Loucy (cell line): ENCODE data around the gene NMRK1.

Experiments
- H2AFZ ChIP-seq: fragments of 200-600 bp; sonication (generic); 2 replicates; pipeline ENCODE4 v1.6.0; 2016; ENCODE audit warnings: antibody characterized with exemption, mild to moderate bottlenecking, low read length, moderate library complexity
- H3F3A ChIP-seq: fragments of 200-600 bp; 2 replicates; pipeline ENCODE4 v1.6.0; 2016; ENCODE audit warnings: antibody characterized with exemption, low read depth, mild to moderate bottlenecking
- H3K27me3 ChIP-seq: fragments of 200-600 bp; sonication (generic); 2 replicates; pipeline ENCODE4 v1.6.1; 2014; ENCODE audit warnings: low read length, mild to moderate bottlenecking; ENCODE audit not compliant: insufficient read depth, poor library complexity, severe bottlenecking
- H3K36me3 ChIP-seq: fragments of 200-600 bp; sonication (generic); 2 replicates; pipeline ENCODE4 v1.6.1; 2016; ENCODE audit warnings: low read length; ENCODE audit not compliant: insufficient read depth
- H3K4me1 ChIP-seq: fragments of 200-600 bp; sonication (generic); 2 replicates; pipeline ENCODE4 v1.5.1; 2014; ENCODE audit warnings: low read length, mild to moderate bottlenecking; ENCODE audit not compliant: insufficient read depth, poor library complexity, severe bottlenecking
- H3K4me2 ChIP-seq: fragments of 200-600 bp; sonication (generic); 2 replicates; pipeline ENCODE4 v1.6.0; 2014; ENCODE audit warnings: antibody characterized with exemption, low read length, low read depth, mild to moderate bottlenecking; ENCODE audit not compliant: poor library complexity, severe bottlenecking
- H3K4me3 ChIP-seq: fragments of 200-600 bp; sonication (generic); 2 replicates; pipeline ENCODE4 v1.5.1; 2014; ENCODE audit warnings: low read length, mild to moderate bottlenecking, mixed read lengths; ENCODE audit not compliant: poor library complexity, severe bottlenecking
- H3K79me2 ChIP-seq: fragments of 200-600 bp; sonication (generic); 2 replicates; pipeline ENCODE4 v1.6.1; 2014; ENCODE audit warnings: low read length; ENCODE audit not compliant: insufficient read depth
- H3K9ac ChIP-seq: fragments of 200-600 bp; sonication (generic); 2 replicates; pipeline ENCODE4 v1.6.0; 2014; ENCODE audit warnings: mild to moderate bottlenecking, low read depth, low read length, moderate library complexity; ENCODE audit not compliant: poor library complexity, severe bottlenecking
- H3K9me2 ChIP-seq: fragments of 200-600 bp; sonication (generic); replicated peaks from 2 replicates; pipeline ENCODE4 v1.6.1; 2016; ENCODE audit warnings: low read depth, low read length, mixed read lengths
- H3K9me3 ChIP-seq: fragments of 200-600 bp; sonication (generic); 2 replicates; pipeline ENCODE4 v1.6.1; 2014; ENCODE audit warnings: mild to moderate bottlenecking, antibody characterized with exemption, low read length, low read depth; ENCODE audit not compliant: insufficient read depth
- H4K20me1 ChIP-seq: fragments of 200-600 bp; sonication (generic); 2 replicates; pipeline ENCODE4 v1.6.0; 2014; ENCODE audit warnings: antibody characterized with exemption, low read length, mild to moderate bottlenecking; ENCODE audit not compliant: insufficient read depth, poor library complexity, severe bottlenecking
- EZH2phosphoT487 ChIP-seq: fragments of 200-600 bp; IDR thresholded peaks from 2 replicates; pipeline ENCODE4 v1.6.1; 2018; ENCODE audit warnings: antibody characterized with exemption, mild to moderate bottlenecking, moderate library complexity, borderline replicate concordance
- TF ChIP-seq, protein P1 (sequence below): fragments of 200-600 bp; sonication (generic); conservative IDR thresholded peaks from 2 replicates; pipeline ENCODE4 v1.5.1; 2014; ENCODE audit warnings: mild to moderate bottlenecking, antibody characterized with exemption, low read length

The NMRK1 gene

DNA sequence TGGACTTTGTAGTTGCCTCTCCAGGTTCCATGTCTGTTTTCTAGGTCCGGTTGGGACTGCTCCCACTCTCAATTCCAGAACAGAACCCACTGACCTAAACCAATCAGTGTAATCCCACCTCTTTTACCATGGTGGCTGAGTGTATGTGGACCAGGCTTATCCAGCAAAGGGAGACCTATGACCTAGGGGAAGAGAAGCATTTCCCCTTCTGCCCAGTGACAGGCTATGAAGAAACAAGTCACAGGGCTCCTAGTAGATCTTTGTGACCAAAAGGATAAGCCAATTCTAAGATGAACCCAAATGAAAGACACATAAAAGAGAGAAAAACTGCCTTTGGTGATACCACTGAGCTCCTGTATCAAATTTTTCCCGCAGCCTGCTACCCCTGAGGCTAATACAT, 6.3 kb downstream of the NMRK1 start:
- no peak overlapping the region for H3K4me3 ChIP-seq
- peaks cover 12% of the 10 kb centered on the region for H3K4me1 ChIP-seq
- H3F3A ChIP-seq = no peaks in the 10 kb centered on the region
- TF ChIP-seq EZH2phosphoT487 = no peak
- TF ChIP-seq, protein P1, sequence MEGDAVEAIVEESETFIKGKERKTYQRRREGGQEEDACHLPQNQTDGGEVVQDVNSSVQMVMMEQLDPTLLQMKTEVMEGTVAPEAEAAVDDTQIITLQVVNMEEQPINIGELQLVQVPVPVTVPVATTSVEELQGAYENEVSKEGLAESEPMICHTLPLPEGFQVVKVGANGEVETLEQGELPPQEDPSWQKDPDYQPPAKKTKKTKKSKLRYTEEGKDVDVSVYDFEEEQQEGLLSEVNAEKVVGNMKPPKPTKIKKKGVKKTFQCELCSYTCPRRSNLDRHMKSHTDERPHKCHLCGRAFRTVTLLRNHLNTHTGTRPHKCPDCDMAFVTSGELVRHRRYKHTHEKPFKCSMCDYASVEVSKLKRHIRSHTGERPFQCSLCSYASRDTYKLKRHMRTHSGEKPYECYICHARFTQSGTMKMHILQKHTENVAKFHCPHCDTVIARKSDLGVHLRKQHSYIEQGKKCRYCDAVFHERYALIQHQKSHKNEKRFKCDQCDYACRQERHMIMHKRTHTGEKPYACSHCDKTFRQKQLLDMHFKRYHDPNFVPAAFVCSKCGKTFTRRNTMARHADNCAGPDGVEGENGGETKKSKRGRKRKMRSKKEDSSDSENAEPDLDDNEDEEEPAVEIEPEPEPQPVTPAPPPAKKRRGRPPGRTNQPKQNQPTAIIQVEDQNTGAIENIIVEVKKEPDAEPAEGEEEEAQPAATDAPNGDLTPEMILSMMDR = no peak
- no peaks in the 10 kb centered on the region for H3K9me2 ChIP-seq
- H3K79me2 ChIP-seq = no peaks in the 10 kb centered on the region
- H3K9ac ChIP-seq = no peak overlapping the region
- no peaks in the 10 kb centered on the region for H3K36me3 ChIP-seq
- H2AFZ ChIP-seq = no peak overlapping the region
- no peak overlapping the region for H3K4me2 ChIP-seq
- H3K27me3 ChIP-seq = no peaks in the 10 kb centered on the region
- H4K20me1 ChIP-seq = no peaks in the 10 kb centered on the region
- H3K9me3 ChIP-seq = no peaks in the 10 kb centered on the region

DNA sequence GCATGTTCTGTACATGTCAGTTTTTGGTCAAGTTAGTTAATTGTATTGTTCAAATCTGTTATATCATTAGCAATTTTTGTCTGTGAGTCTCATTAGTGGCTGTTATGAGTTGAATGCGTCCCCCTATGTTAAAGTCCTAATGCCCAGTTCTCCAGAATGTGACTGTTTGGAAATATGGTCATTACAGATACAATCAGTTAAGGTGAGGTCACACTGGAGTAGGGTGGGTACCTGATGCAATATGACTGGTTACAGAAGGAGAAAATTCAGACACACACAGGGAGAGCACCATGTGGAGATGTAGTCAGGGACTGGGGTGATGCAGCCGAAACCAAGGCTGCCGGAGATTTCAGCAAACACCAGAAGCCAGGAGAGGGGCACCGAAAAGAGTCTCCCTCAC, 15.1 kb downstream of the NMRK1 start:
- H2AFZ ChIP-seq = no peak overlapping the region
- no peaks in the 10 kb centered on the region for H3K79me2 ChIP-seq
- H3K36me3 ChIP-seq = no peaks in the 10 kb centered on the region
- H3K9me3 ChIP-seq = no peaks in the 10 kb centered on the region
- H4K20me1 ChIP-seq = no peaks in the 10 kb centered on the region
- no peaks in the 10 kb centered on the region for H3K4me1 ChIP-seq
- no peaks in the 10 kb centered on the region for H3F3A ChIP-seq
- H3K9ac ChIP-seq = no peak overlapping the region
- no peaks in the 10 kb centered on the region for H3K27me3 ChIP-seq
- no peak overlapping the region for H3K4me3 ChIP-seq
- TF ChIP-seq EZH2phosphoT487 = no peak
- TF ChIP-seq, protein P1 = no peak
- no peak overlapping the region for H3K4me2 ChIP-seq
- H3K9me2 ChIP-seq = no peaks in the 10 kb centered on the region

DNA sequence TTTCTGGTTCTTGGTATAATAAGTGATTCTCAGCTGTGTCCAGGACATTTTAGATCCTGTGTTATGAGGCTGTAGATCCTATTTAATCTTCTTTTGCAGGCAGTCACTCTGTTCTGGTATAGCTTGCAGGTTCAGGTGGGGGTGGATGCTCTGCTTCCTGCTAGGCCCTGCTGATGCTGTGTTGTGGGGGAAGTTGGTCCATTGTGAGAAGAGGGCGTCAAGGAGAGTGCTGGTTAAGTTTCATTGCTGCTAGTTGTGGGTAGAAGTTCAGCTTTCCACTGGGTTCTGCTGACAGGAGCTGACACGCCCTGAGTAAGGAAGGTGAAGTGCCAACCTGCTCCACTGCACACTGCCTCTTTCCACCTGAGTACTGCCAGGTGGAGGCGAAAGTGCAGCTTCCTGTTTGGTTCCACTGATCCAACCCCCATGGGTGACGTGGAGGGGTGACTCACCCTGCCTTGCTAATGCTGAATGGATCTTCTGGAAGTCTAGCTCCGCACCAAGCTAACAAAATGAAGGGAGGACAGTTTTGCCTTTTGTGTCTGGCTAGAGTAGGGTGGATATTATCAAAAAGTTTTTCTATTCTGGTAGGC, 16.3 kb downstream of the NMRK1 start:
- no peak for TF ChIP-seq EZH2phosphoT487
- TF ChIP-seq, protein P1 = no peak

More for the DNA sequence above, 16.3 kb downstream of the NMRK1 start:
- Histone ChIP-seq H2AFZ (no peak overlapping the region), H3K9me2 (no peaks in the 10 kb centered on the region), H4K20me1 (no peaks in the 10 kb centered on the region), H3K4me2 (no peak overlapping the region), H3K36me3 (no peaks in the 10 kb centered on the region), H3K79me2 (no peaks in the 10 kb centered on the region), H3F3A (no peaks in the 10 kb centered on the region), H3K9me3 (no peaks in the 10 kb centered on the region), H3K4me1 (no peaks in the 10 kb centered on the region), H3K27me3 (no peaks in the 10 kb centered on the region), H3K4me3 (no peak overlapping the region), H3K9ac (no peak overlapping the region)
